GM21423 (cell line): ENCODE results near the gene SMAP2.

Experiments
- ATAC-seq: cut with Tn5 transposase; IDR thresholded peaks from one replicate; pipeline ENCODE4 v1.9.1; 2021; ENCODE audit warnings: mild to moderate bottlenecking, moderate library complexity; ENCODE audit not compliant: unreplicated experiment

SMAP2 gene

GRCh38 chr1:40416709-40417108, 43.2 kb downstream of the SMAP2 start:
- ATAC-seq: no peak

- ATAC-seq: no peak
These were observed 48.2 kb downstream of the SMAP2 start for GRCh38 chr1:40421431-40422384.

- no peak for ATAC-seq
These were observed 49.2 kb downstream of the SMAP2 start for GRCh38 chr1:40422630-40423263.

GRCh38 chr1:40423264-40423642, 49.7 kb downstream of the SMAP2 start:
- ATAC-seq: no peak

- ATAC-seq: no peak
These were observed 50.6 kb downstream of the SMAP2 start for GRCh38 chr1:40423951-40424618.

- no peak for ATAC-seq
These were observed 51.7 kb downstream of the SMAP2 start for GRCh38 chr1:40425198-40425597.

- no peak for ATAC-seq
These were observed 57.9 kb downstream of the SMAP2 start for GRCh38 chr1:40431385-40431784.

- ATAC-seq: no peak
These were observed 59.3 kb downstream of the SMAP2 start for GRCh38 chr1:40432644-40433390.

GRCh38 chr1:40435471-40435870, 61.9 kb downstream of the SMAP2 start:
- ATAC-seq: no peak

- no peak for ATAC-seq
These were observed 62.3 kb downstream of the SMAP2 start for GRCh38 chr1:40435876-40436275.

GRCh38 chr1:40438391-40439015, 65.0 kb downstream of the SMAP2 start:
- no peak for ATAC-seq

GRCh38 chr1:40439247-40439646, 65.7 kb downstream of the SMAP2 start:
- ATAC-seq: no peak

- ATAC-seq: peak; percentile 89
These were observed 76.4 kb downstream of the SMAP2 start, which contains the start of gene ZFP69B for GRCh38 chr1:40449684-40450494. Gene ZFP69B (plus strand): TSS chr1:40450476. CDS start chr1:40450962, 486 bp downstream.

GRCh38 chr1:40450495-40451237, 77.1 kb downstream of the SMAP2 start:
- peak; percentile 12 for ATAC-seq

GRCh38 chr1:40451238-40451585, 77.7 kb downstream of the SMAP2 start:
- ATAC-seq: no peak

- no peak for ATAC-seq
These were observed 81.3 kb downstream of the SMAP2 start for GRCh38 chr1:40454873-40455272.

GRCh38 chr1:40462956-40463590, 89.5 kb downstream of the SMAP2 start:
- ATAC-seq: no peak

- ATAC-seq: no peak
These were observed 95.8 kb downstream of the SMAP2 start for GRCh38 chr1:40469327-40469726.
